Renal pelvis (tissue), 4 donors: ENCODE data around the gene AFDN. TPM values are rescaled to one million over a fixed set of nuclear protein-coding genes. Genes with fewer than 3 reads are reported as not detected.

ENCODE experiments used
- DNase-seq: peaks from one replicate; pipeline ENCODE4 v3.0.0-alpha.2; 2013
- polyA plus RNA-seq, 3 donors: library from polyadenylated mRNA; unstranded; fragments of 120-200 nt; gene quantifications; one replicate each; pipeline ENCODE4 v1.2.1, GENCODE V29; 2013; ENCODE audit not compliant: insufficient read length in 3 of 3

The AFDN gene
- polyA plus RNA-seq, 3 donors, result 178 to 233 (median 229) TPM

- DNase-seq, result no peak
These were observed 33.3 kb upstream of the AFDN start for GRCh38 chr6:167793421-167793820.

GRCh38 chr6:167794161-167795157 lies 32.3 kb upstream of the AFDN start:
- no peak for DNase-seq

- peak; percentile 48 for DNase-seq
These were observed 31.3 kb upstream of the AFDN start for GRCh38 chr6:167795321-167795811.

- DNase-seq, result no peak
These were observed 30.9 kb upstream of the AFDN start for GRCh38 chr6:167795874-167796191.

GRCh38 chr6:167796192-167796981 lies 30.3 kb upstream of the AFDN start:
- no peak for DNase-seq

GRCh38 chr6:167797011-167797471 lies 29.7 kb upstream of the AFDN start:
- DNase-seq, result no peak

- no peak for DNase-seq
These were observed 29.0 kb upstream of the AFDN start for GRCh38 chr6:167797476-167798265.

- DNase-seq, result no peak
These were observed 28.3 kb upstream of the AFDN start for GRCh38 chr6:167798453-167798852.

GRCh38 chr6:167799033-167799821 lies 27.5 kb upstream of the AFDN start:
- DNase-seq, result no peak

- no peak for DNase-seq
These were observed 26.2 kb upstream of the AFDN start for GRCh38 chr6:167800549-167800948.

GRCh38 chr6:167801263-167801662 lies 25.4 kb upstream of the AFDN start:
- no peak for DNase-seq

- no peak for DNase-seq
These were observed 24.4 kb upstream of the AFDN start for GRCh38 chr6:167802339-167802738.

GRCh38 chr6:167803816-167804215 lies 22.9 kb upstream of the AFDN start:
- DNase-seq, result no peak

GRCh38 chr6:167804281-167805013 lies 22.3 kb upstream of the AFDN start:
- no peak for DNase-seq

- no peak for DNase-seq
These were observed 21.2 kb upstream of the AFDN start for GRCh38 chr6:167805349-167806060.

- no peak for DNase-seq
These were observed 20.5 kb upstream of the AFDN start for GRCh38 chr6:167806061-167806700.

- DNase-seq, result no peak
These were observed 19.5 kb upstream of the AFDN start for GRCh38 chr6:167807200-167807599.

- no peak for DNase-seq
These were observed 19.0 kb upstream of the AFDN start for GRCh38 chr6:167807756-167808155.

- no peak for DNase-seq
These were observed 15.7 kb upstream of the AFDN start for GRCh38 chr6:167811040-167811439.
